ENCODE data around the gene ASAP2.

Gene ASAP2

DNA sequence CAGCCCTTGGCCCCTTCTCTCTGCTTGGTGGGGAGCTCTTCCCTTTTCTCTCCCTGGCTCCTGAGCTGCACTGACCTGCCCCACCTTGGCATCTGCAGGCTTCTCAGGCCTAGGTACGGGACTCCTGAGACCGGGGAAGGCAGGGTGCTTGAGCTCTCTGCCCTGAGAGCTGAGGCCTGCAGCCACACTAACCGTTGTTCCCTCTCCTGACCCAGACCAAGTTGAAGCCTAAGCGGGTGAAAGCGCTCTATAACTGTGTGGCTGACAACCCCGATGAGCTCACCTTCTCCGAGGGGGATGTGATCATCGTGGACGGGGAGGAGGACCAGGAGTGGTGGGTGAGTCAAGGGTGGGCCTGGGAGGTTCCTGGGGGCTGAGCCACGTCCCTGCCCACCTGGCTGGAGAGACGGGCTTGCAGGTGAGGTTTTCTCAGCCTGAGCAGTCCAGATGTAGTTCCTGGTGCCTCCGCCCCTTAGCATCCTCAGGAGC, 194.5 kb downstream of the ASAP2 start:
- H4K20me1 ChIP-seq (ENCODE audit: insufficient read depth, low read length) = no peaks in the 10 kb centered on the region
- H3K9ac ChIP-seq (ENCODE audit: low read depth, low read length) = no peak overlapping the region
- H3K79me2 ChIP-seq (ENCODE audit: insufficient read depth, low read length) = no peaks in the 10 kb centered on the region
- no peaks in the 10 kb centered on the region for H3K4me1 ChIP-seq (ENCODE audit: insufficient read depth, low read length)
- TF ChIP-seq, protein P1, sequence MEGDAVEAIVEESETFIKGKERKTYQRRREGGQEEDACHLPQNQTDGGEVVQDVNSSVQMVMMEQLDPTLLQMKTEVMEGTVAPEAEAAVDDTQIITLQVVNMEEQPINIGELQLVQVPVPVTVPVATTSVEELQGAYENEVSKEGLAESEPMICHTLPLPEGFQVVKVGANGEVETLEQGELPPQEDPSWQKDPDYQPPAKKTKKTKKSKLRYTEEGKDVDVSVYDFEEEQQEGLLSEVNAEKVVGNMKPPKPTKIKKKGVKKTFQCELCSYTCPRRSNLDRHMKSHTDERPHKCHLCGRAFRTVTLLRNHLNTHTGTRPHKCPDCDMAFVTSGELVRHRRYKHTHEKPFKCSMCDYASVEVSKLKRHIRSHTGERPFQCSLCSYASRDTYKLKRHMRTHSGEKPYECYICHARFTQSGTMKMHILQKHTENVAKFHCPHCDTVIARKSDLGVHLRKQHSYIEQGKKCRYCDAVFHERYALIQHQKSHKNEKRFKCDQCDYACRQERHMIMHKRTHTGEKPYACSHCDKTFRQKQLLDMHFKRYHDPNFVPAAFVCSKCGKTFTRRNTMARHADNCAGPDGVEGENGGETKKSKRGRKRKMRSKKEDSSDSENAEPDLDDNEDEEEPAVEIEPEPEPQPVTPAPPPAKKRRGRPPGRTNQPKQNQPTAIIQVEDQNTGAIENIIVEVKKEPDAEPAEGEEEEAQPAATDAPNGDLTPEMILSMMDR (IDR thresholded peaks at IDR 0.05; ENCODE audit: borderline replicate concordance, extremely low read depth, low read length, poor library complexity, severe bottlenecking) = no peak
- TF ChIP-seq EZH2 (IDR thresholded peaks at IDR 0.05; ENCODE audit: borderline replicate concordance, low read depth, low read length, severe bottlenecking) = no peak
- H3K4me2 ChIP-seq (ENCODE audit: insufficient read depth, low read length) = no peak overlapping the region
- DNase-seq = no peak
- no peaks in the 10 kb centered on the region for H3K27me3 ChIP-seq (ENCODE audit: insufficient read depth, low read length, poor library complexity)
- H3K4me3 ChIP-seq (ENCODE audit: low read depth in 1 of 2, low read length in 2 of 2) = no peak overlapping the region
- no peak; the same call in 2 of the 3 replicates for ATAC-seq (ENCODE audit: insufficient read depth, low read depth)
- no peak overlapping the region for H2AFZ ChIP-seq (ENCODE audit: low read depth, low read length)
- H3K9me3 ChIP-seq (ENCODE audit: insufficient read depth, low read length, severe bottlenecking) = no peaks in the 10 kb centered on the region
- peaks cover 17% of the 10 kb centered on the region for H3K36me3 ChIP-seq (ENCODE audit: insufficient read depth, low read length)
- no peak overlapping the region for H3K27ac ChIP-seq (ENCODE audit: low read length)

DNA sequence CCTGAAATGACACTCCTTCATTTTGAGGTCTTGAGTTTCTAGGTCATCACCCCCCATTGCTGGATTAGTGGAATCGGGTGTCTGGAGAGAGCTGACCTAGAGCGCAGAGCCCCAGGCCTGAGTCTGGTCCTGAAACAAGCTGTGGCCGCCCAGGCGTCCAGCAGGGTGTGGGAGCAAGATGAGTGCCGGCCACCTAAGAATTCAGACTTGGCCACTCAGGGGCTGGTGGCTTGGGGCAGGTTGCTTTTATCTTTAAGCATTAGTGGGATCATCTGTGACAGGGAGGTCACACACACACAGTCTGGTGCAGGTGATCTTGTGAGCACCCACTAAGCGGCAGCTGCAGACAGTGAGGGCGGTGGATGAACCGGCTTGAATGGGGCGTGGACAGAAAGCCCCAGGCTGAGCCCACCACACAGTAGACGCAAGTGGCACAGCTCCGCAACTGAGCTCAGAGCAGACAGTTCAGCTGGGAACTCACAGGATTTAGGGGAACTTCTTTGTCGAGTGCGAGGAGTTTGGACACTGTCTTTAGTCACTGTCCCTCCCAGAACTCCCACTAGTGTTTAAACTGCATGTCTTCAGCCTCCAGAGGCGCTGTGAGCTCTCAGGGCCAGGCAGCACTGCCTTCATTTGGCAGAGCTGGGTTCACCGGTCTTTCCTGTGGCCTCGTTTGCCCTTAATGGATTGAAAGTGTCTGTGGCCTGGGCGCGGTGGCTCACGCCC, 195.2 kb downstream of the ASAP2 start:
- Histone ChIP-seq H3K9ac (ENCODE audit: low read depth, low read length) (no peak overlapping the region), H3K4me1 (ENCODE audit: insufficient read depth, low read length) (no peaks in the 10 kb centered on the region), H4K20me1 (ENCODE audit: insufficient read depth, low read length) (no peaks in the 10 kb centered on the region), H3K27ac (ENCODE audit: low read length) (no peak overlapping the region), H3K4me3 (ENCODE audit: low read depth in 1 of 2, low read length in 2 of 2) (no peak overlapping the region), H3K27me3 (ENCODE audit: insufficient read depth, low read length, poor library complexity) (no peaks in the 10 kb centered on the region), H3K36me3 (ENCODE audit: insufficient read depth, low read length) (peaks cover 21% of the 10 kb centered on the region), H3K4me2 (ENCODE audit: insufficient read depth, low read length) (no peak overlapping the region), H3K9me3 (ENCODE audit: insufficient read depth, low read length, severe bottlenecking) (no peaks in the 10 kb centered on the region), H3K79me2 (ENCODE audit: insufficient read depth, low read length) (no peaks in the 10 kb centered on the region), H2AFZ (ENCODE audit: low read depth, low read length) (no peak overlapping the region)
- ATAC-seq (ENCODE audit: insufficient read depth, low read depth) = no peak
- TF ChIP-seq, protein P1 (IDR thresholded peaks at IDR 0.05; ENCODE audit: borderline replicate concordance, extremely low read depth, low read length, poor library complexity, severe bottlenecking) = no peak
- no peak for TF ChIP-seq EZH2 (IDR thresholded peaks at IDR 0.05; ENCODE audit: borderline replicate concordance, low read depth, low read length, severe bottlenecking)
- no peak for DNase-seq

DNA sequence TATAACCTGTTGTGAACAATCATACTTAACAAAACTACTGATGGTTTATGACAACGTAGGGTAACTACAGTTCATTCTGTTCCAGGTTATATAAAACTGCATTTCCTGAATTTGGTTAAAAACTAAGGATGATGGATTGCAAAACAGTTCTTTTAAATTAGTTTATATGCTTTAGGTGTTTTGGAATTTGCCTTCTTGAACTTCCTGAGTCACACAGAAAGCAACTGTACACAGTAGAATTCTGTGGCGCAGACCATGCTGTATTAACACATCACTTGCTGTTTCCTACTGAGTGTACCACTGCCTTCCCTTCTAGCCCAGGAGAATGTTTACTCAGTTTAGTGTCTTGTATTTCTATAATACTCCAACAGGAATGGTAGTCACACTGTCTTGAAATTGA, 197.3 kb downstream of the ASAP2 start:
- Histone ChIP-seq H4K20me1 (ENCODE audit: insufficient read depth, low read length) (no peaks in the 10 kb centered on the region), H3K4me1 (ENCODE audit: insufficient read depth, low read length) (no peaks in the 10 kb centered on the region), H3K27ac (ENCODE audit: low read length) (no peak overlapping the region), H3K36me3 (ENCODE audit: insufficient read depth, low read length) (peaks cover 39% of the 10 kb centered on the region), H3K9ac (ENCODE audit: low read depth, low read length) (no peak overlapping the region), H3K9me3 (ENCODE audit: insufficient read depth, low read length, severe bottlenecking) (no peaks in the 10 kb centered on the region), H3K4me2 (ENCODE audit: insufficient read depth, low read length) (no peak overlapping the region), H3K4me3 (ENCODE audit: low read depth in 1 of 2, low read length in 2 of 2) (no peak overlapping the region), H2AFZ (ENCODE audit: low read depth, low read length) (no peak overlapping the region), H3K79me2 (ENCODE audit: insufficient read depth, low read length) (no peaks in the 10 kb centered on the region), H3K27me3 (ENCODE audit: insufficient read depth, low read length, poor library complexity) (no peaks in the 10 kb centered on the region)
- ATAC-seq (ENCODE audit: insufficient read depth, low read depth) = 0 out of 3 replicates have a peak, but pooled peaks have one; percentile 30
- DNase-seq = no peak
- no peak for TF ChIP-seq EZH2 (IDR thresholded peaks at IDR 0.05; ENCODE audit: borderline replicate concordance, low read depth, low read length, severe bottlenecking)
- TF ChIP-seq, protein P1 (IDR thresholded peaks at IDR 0.05; ENCODE audit: borderline replicate concordance, extremely low read depth, low read length, poor library complexity, severe bottlenecking) = no peak
